GM19043 (cell line): ENCODE measurements around the gene FGR.
A peak's percentile ranks its signal among the peaks of the same experiment; 100 is the strongest.
"Not testable (repeated sequence)": the region's sequence is repeated elsewhere in the genome, so short reads cannot be mapped to it uniquely, and the experiment has no call there.

Experiments
- ATAC-seq: cut with Tn5 transposase; IDR thresholded peaks from one replicate; pipeline ENCODE4 v1.9.1; 2021; ENCODE audit warnings: low read depth; ENCODE audit not compliant: unreplicated experiment

FGR gene

DNA sequence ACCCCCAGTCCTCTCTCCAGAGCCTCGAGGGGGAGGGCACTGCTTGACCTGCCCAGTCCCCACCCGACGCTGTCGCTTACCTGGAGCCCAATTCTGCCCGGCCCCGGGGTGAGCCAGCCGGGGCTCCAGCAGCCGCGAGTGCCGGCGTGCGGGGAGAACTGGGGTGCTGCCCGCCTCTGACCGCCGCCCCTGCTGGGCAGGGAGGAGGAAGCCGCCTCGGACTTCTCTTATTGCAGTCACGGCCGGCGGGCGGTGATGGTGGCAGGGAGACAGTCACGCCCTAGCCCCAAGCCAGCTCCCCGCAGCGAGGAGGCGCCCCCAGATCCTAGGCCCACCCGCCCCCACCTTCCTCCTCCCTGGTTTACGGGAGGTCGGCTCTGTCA is at the start of gene FGR:
Gene FGR (minus strand): TSS at position 201 of the 383 bp plus-strand sequence. CDS start 11,269 bp downstream, outside the sequence.
- ATAC-seq, result no peak

DNA sequence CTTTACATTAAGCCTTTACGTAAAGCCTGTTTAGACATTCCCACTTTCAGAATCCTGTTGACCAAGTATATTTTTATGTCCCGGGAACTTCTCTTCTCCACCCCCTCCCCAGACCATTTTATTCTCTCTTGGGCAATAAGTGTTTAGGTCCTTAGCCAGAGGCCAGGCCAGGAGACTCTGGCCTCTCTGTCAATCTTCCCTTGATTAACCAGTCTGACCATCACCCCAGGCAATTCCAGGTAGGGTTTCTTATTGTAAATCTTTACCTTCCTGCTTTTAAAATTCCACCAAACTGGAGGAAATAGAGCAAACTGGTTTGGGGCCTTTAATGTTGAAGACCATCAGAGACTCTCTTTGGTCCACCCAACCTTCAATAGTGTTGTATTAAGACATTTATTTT is 49.2 kb upstream of the FGR start:
- ATAC-seq, result no peak

DNA sequence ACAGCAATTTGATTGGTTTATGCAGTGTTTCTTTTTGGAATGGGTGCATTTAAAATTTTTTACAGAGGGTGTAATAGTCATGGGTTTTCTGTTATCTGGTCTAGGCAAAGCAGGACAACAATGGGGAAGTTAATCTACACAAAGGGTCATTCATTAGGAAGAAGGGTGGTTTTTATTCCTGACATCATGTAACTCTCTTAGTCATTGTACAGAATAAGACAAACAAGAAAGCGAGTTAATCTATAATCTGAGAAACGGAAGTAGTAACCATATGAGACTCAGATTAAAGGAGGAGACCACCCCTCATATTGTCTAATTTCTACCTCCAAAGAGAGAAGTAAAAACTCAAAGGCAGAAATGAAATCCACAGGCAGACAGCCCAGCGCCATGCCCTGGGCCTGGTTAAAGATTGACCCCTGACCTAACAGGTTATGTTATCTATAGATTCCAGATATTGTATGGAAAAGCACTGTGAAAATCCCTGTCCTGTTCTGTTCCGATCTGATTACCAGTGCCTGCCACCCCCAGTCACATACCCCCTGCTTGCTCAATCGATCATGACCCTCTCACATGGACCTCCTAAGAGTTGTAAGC is 47.5 kb upstream of the FGR start:
- ATAC-seq, result no peak

DNA sequence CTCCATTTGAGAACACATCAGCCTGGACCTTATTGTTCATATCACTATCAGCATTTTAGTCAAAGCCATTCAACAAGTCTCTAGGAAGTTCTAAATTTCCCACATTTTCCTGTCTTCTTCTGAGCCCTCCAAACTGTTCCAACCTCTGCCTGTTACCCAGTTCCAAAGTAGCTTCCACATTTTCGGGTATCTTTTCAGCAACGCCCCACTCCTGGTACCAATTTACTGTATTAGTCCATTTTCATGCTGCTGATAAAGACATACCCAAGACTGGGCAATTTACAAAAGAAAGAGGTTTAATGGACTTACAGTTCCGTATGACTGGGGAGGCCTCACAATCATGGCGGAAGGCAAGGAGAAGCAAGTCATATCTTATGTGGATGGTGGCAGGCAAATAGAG is 46.6 kb upstream of the FGR start:
- not testable (repeated sequence) for ATAC-seq

DNA sequence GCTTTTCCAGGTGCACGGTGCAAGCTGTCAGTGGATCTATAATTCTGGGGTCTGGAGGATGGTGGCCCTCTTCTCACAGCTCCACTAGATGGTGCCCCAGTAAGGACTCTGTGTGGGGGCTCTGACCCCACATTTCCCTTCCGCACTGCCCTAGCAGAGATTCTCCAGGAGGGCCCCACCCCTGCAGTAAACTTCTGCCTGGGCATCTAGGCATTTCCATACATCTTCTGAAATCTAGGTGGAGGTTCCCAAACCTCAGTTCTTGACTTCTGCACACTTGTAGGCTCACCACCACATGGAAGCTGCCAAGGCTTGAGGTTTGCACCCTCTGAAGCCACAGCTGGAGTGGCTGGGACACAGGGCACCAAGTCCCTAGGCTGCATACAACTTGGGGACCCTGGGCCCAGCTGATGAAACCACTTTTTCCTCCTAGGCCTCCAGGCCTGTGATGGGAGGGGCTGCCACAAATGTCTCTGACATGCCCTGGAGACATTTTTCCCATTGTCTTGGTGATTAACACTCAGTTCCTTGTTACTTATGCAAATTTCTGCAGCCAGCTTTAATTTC is 45.3 kb upstream of the FGR start:
- ATAC-seq, result not testable (repeated sequence)

DNA sequence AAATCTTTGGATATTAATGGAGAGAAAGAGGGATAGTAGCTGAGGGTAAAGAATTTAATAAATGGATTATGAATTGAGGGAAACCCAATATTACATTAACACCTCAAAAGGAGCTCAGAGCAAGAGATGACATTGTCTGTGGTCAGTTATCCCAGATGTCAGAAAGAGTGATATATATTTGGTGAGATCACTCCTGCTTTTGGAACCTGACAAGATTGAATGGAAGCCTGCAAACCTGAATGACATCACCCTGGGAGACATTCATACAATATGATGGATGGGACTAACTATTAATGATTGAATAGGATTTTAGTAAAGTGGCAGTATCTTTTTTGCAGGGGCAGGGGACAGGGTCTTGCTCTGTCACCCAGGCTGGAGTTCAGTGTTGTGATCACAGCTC is 43.8 kb upstream of the FGR start:
- ATAC-seq, result no peak

DNA sequence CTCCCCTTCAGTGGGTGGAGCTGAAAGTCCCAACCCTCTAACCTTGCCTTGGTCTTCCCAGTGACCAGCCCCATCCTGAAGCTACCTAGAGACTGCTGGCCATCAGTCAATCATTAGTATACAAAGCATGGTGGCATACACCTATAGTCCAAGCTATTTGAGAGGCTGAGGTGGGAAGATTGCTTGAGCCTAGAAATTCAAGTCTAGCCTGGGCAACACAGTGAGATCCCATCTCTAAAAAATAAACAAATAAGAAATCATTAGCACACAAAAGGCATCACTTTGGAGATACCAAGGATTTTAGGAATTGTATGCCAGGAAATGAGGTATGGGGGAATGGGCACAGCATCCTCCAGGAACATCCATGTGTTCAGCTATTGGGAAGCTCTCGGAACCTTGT is 41.4 kb upstream of the FGR start:
- ATAC-seq, result no peak

DNA sequence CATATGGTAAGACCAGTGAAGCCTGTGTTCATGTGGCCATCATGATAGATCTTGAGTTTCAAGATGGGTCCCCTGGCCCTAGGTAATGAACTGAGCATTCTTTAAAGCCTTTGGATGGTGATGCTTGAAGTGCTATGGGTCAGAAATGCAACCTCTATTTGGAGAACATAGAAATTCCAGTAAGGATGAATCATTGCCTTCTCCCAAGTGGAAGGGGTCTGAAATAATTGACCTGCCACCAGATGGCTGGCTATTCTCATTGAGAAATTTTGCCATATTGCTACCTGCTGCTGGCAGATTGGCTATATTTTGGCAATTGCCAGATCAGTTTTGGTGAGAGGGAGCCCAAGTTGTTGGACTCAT is 37.7 kb upstream of the FGR start:
- no peak for ATAC-seq

DNA sequence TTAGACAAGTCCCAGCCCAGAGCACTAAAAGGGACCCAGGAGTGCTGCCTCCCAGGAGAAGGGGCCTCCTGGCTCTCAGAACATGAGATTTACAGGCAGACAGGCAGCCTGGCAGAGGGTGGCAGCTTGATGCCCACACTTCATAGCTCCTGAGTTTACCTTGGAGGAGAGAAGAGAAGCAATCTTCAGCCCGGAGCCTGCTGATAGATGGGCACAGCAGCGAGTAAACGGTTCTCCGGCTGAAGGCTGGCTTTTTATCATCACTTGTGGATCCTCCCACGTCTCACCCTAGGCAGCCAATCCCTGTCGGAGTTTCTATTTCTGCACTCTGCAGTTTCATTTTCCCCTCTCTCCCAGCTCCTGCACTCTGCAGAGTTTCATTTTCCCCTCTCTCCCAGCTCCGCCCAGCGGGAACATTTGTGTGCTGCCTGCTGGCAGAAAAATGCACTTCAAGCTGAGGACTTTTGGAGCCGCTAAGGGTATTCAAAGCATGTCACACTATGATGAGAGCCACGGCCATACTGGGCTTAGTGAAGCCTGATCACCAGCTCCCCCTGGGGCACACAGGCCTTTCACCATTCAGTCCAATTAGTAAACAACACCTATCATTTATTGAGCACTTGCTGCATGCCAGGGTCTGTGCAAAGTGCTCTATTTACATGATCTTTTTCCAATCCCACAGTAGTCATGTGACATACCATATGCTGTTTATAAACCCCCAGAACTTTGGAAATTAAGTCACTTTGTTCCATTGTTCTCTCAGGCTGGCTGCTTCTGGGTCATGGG is 37.2 kb upstream of the FGR start, which contains the start of gene IFI6:
Gene IFI6 (minus strand): TSS at position 229 of the 786 bp plus-strand sequence. CDS start 2,878 bp downstream, outside the sequence.
- peak; percentile 78 for ATAC-seq

DNA sequence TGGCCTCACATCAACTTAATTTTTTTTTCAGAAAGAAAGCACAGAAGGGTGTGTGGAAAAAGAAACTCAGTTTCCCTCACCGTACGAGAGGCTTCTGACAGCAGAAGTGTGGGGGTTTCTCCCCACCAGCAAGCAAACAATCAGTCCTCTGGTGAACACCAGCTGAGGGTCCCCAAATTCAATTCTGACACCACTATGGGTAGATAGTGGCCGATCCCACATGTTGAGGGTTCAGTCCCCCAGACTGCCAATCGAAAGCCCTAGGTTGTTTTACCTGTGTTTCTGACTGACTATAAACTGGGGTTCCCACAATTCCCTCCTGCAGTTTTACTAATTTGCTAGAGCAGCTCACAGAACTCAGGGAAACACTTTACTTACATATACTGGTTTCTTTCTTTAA is 34.9 kb upstream of the FGR start:
- ATAC-seq, result no peak

DNA sequence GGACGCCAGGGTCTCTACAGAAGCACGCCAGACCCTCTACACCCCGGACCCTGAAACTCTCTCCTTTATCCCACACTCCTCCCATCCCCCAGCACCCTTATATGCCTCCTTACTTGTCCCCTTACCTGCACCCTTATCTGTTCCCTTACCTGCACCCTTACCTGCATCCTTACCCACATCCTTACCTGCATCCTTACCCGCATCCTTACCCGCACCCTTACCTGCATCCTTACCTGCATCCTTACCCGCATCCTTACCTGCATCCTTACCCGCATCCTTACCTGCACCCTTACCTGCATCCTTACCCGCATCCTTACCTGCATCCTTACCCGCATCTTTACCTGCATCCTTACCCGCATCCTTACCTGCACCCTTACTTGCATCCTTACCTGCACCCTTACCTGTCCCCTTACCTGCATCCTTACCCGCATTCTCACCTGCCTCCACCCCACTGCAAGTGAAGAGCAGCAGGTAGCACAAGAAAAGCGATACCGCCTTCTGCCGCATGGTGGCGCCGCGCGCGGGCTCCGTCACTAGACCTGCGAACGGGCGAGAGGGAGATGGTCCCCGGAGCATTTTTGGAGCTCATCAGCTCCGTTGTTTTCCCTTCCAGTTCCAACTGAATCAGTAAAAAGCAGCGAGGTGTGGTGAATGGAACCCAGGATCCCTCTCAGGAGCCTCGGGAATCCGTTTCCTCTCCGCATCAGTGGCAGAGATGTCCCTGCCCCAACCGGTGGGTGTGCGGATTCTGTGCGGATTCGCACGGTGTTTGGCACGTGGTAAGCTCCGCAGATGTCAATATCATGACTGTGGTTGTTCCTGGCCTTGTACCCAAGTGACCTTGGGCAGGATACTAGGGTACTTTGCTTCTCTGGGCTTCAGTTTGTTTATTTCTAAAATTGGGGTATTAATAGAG is 34.1 kb upstream of the FGR start:
- ATAC-seq, result no peak

DNA sequence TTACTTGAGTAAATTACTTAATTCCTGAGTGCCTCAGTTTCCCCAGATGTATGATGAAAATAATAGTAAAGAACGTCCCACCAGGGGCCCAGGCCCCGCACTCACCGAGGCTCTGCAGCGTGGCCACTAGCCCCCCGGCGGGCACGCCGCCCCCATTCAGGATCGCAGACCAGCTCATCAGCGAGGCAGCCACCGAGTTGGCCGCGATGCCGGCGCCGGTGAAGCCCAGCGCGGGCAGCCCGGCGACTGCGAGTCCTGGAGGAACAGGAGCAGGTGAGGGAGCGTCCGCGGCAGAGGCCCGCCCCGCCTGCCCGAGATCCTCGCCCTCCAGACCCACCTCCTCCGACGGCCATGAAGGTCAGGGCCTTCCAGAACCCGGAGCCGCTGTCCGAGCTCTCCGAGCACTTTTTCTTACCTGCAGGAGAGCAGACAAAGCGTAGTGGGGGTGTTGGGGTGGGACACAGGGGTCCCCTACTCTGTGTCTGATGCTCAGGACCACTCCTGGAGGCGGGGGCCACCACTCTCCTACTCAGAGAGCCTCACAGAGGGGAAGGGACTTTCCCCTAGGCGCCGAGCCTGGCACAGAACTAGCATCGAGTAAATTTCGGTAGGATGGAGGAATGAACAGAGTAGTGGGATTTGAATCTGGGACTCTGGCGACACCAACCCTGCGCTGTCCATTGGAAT is 33.3 kb upstream of the FGR start:
- no peak for ATAC-seq

DNA sequence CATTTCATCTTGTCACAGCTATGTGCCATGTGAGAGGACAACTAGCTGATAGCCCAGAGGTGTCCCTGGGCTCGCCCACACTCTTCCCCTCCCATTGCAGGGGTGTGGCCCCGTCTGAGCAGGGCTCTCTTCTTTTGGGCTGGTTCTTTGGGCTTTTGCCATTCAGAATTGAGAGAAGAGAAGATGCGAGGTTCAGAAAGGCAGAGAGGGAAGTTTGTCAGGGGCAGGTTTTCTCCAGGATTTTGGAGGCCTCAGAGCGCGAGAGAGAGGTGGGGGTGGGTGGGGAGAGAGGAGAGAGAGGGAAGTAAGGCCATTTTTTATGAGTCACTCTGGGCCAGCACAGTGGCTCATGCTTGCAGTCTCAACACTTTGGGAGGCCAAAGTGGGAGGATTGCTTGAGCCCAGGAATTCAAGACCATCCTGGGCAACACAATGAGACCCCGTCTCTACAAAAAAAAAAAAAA is 31.8 kb upstream of the FGR start:
- no peak for ATAC-seq

DNA sequence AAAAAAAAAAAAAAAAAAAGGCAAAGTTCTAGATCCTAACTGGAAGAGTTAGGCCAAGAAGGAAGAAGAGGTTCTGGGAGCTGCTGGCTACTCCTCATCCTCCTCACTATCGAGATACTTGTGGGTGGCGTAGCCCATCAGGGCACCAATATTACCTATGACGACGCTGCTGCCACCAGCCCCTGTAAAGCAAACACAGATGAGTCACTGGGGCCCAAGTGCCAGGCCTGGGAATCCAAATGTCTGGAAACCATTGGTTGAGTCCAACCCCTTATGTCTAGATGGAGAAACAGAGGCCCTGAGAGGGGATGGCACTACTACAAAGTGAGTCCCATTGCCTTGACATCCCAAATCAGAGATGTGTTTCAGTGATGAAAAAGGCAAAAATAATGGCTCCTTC is 31.3 kb upstream of the FGR start:
- ATAC-seq, result no peak

DNA sequence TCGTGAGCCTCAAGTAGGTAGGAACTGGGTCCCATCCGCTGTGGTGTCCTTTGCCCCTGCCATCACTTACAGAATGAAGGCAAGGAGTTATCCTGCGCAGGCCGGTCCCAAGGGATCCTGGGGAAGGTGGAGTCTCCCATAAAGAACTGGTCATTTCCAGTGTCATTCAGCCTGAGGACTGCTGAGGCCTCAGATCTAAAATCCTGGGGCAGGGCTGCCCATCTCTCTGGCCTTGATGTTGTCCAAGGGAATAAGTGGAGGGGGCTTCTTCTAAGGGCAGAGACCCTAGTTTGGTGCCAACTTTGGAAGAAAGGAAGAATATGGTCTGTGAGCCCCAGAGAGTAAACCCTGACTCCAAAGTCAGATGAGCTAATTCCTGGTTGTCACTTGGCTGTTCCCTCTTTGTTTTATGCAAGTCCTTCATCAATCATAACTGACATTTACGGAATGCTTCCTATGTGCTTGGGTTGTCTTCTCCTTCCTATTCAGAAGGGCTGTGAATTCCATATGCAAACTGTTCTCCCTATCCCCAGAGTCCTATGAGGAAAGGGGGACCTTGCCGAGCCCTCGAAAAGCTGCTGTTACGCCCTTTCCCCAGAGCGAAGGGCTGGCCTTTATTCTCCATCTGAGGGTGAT is 30.1 kb upstream of the FGR start:
- ATAC-seq, result no peak

DNA sequence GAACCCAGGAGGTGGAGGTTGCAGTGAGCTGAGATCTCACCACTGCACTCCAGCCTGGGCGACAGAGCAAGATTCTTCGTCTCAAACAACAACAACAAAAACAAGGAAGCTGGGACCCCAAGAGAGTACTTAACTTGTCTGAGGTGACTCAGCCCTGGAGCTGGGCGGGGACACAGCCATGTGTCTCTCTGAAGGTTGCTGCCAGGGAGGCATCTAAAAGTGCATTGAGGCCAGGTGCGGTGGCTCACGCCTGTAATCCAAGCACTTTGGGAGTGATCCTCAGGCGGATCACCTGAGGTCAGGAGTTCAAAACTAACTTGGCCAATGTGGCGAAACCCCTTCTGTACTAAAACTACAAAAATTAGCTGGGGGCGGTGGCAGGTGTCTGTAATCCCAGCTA is 29.3 kb upstream of the FGR start:
- ATAC-seq, result no peak

DNA sequence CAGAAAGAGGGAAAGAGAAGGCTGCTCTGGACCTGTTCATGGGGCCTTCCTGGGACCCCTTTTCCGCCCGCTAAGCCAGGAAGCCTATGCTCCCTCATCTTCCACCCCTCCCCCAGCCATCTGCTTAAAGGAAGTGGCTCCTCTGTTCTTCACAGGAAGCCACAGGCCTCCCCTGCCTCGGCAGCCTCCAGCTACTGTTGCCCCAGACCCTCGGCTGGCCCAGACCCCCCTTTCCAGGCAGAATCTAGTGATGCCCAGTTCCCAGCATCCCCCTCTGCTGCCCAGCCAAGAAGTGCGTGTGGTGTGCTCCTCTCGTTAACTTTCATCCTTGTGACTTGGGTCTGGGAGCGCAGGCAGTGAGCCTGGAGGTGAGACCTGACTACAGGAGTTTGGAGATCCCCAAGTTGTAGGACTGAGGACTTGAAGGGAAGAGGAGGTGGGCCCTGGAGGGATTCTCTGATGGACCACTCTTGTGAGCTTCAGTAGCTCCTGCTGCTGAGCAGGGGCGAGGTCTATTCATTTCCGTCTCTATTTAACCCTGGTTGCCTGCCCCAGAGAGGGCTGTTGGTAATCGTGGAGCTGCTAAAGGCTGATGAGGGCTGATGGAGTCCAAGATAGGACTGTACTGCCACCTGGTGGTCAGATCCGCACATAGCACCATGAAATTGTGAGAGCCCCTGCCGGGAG is 27.9 kb upstream of the FGR start:
- ATAC-seq, result peak; percentile 33

DNA sequence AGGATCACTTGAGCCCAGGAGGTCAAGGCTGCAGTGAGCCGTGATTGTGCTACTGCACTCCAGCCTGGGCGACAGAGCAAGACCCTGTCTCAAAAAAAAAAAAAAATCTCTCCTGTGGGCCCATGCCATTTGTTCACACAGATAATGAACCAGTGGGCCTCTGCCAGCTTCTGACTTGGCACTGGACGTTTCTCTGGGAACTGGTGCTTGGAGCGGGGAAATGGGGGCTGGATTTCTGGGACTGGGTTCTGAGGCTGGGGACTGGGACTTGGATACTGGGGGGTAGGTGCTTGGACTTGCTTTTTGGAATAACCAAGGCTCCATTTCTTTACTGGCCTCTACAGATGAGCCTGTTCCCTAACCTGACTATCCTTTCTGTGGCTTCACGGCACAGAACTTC is 27.3 kb upstream of the FGR start:
- no peak for ATAC-seq

DNA sequence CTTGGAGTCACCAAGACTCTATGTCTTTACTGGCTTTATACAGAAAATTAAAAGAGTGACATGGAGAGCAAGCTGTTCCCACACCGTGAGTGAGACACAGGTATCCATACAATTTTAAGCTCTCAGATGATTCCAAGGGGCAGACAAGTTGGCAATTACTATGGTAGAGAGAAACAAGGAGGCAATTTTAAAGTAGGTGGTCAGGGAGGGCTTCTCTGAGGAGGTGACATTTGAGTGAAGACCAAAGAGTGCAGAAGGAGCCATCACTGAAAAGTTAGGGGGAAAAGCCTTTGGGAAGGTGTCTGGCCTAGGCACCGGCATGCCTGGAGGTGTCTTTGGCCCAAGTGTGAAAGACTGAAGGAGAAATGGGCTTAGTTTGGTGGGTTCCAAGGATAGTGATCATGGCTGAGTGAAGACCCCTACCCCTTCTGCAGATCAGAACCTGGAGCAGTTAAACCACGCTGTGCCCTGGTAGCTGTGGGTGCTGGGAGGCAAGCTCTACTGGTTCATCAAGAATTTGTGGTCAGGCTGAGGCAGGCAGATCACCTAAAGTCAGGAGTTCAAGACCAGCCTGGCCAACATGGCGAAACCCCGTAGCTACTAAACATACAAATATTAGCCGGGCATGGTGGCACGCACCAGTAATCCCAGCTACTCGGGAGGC is 26.6 kb upstream of the FGR start:
- ATAC-seq, result no peak
